ENCODE results near the gene TAS1R2.

Gene TAS1R2

GRCh38 chr1:18861082-18861481, 1.6 kb upstream of the TAS1R2 start:
- Histone ChIP-seq H3K4me2 (ENCODE audit: low read length) (no peak overlapping the region), H3K9me3 (ENCODE audit: control insufficient read depth, low read length) (no peaks in the 10 kb centered on the region), H3K4me3 (ENCODE audit: low read depth, low read length) (no peak overlapping the region), H3K79me2 (no peaks in the 10 kb centered on the region), H3K9ac (no peak overlapping the region), H3K36me3 (ENCODE audit: control insufficient read depth, insufficient read depth, low read length) (no peaks in the 10 kb centered on the region), H3K4me1 (no peaks in the 10 kb centered on the region), H3K27ac (no peak overlapping the region), H3K27me3 (ENCODE audit: control insufficient read depth, insufficient read depth, low read length) (no peaks in the 10 kb centered on the region), H2AFZ (no peak overlapping the region)
- no peak for TF ChIP-seq CTCF (IDR thresholded peaks at IDR 0.05)

- Histone ChIP-seq H3K27ac (no peak overlapping the region), H3K9me3 (ENCODE audit: control insufficient read depth, low read length) (no peaks in the 10 kb centered on the region), H2AFZ (no peak overlapping the region), H3K9ac (no peak overlapping the region), H3K79me2 (no peaks in the 10 kb centered on the region), H3K4me1 (no peaks in the 10 kb centered on the region), H3K4me2 (ENCODE audit: low read length) (no peak overlapping the region), H3K27me3 (ENCODE audit: control insufficient read depth, insufficient read depth, low read length) (no peaks in the 10 kb centered on the region), H3K36me3 (ENCODE audit: control insufficient read depth, insufficient read depth, low read length) (no peaks in the 10 kb centered on the region), H3K4me3 (ENCODE audit: low read depth, low read length) (no peak overlapping the region)
- no peak for TF ChIP-seq CTCF (IDR thresholded peaks at IDR 0.05)
These were observed 1.3 kb downstream of the TAS1R2 start for GRCh38 chr1:18858070-18858688.

GRCh38 chr1:18856435-18856834, 3.0 kb downstream of the TAS1R2 start:
- Histone ChIP-seq H3K9ac (no peak overlapping the region), H3K9me3 (ENCODE audit: control insufficient read depth, low read length) (no peaks in the 10 kb centered on the region), H3K27me3 (ENCODE audit: control insufficient read depth, insufficient read depth, low read length) (peaks cover 5% of the 10 kb centered on the region), H3K4me1 (no peaks in the 10 kb centered on the region), H3K79me2 (no peaks in the 10 kb centered on the region), H3K27ac (no peak overlapping the region), H3K36me3 (ENCODE audit: control insufficient read depth, insufficient read depth, low read length) (no peaks in the 10 kb centered on the region), H3K4me3 (ENCODE audit: low read depth, low read length) (no peak overlapping the region), H3K4me2 (ENCODE audit: low read length) (no peak overlapping the region), H2AFZ (no peak overlapping the region)
- TF ChIP-seq CTCF (IDR thresholded peaks at IDR 0.05), result no peak

GRCh38 chr1:18855573-18855972, 3.9 kb downstream of the TAS1R2 start:
- no peaks in the 10 kb centered on the region for H3K36me3 ChIP-seq (ENCODE audit: control insufficient read depth, insufficient read depth, low read length)
- no peak overlapping the region for H3K9ac ChIP-seq
- H3K4me2 ChIP-seq (ENCODE audit: low read length), result no peak overlapping the region
- no peaks in the 10 kb centered on the region for H3K79me2 ChIP-seq
- no peak overlapping the region for H3K27ac ChIP-seq
- TF ChIP-seq CTCF (IDR thresholded peaks at IDR 0.05), result no peak
- no peak overlapping the region for H3K4me3 ChIP-seq (ENCODE audit: low read depth, low read length)
- peaks cover 5% of the 10 kb centered on the region for H3K27me3 ChIP-seq (ENCODE audit: control insufficient read depth, insufficient read depth, low read length)
- H3K9me3 ChIP-seq (ENCODE audit: control insufficient read depth, low read length), result no peaks in the 10 kb centered on the region
- H3K4me1 ChIP-seq, result no peaks in the 10 kb centered on the region
- no peak overlapping the region for H2AFZ ChIP-seq

GRCh38 chr1:18854331-18855025, 5.0 kb downstream of the TAS1R2 start:
- H2AFZ ChIP-seq, result no peak overlapping the region
- H3K9me3 ChIP-seq (ENCODE audit: control insufficient read depth, low read length), result no peaks in the 10 kb centered on the region
- H3K36me3 ChIP-seq (ENCODE audit: control insufficient read depth, insufficient read depth, low read length), result no peaks in the 10 kb centered on the region
- TF ChIP-seq CTCF (IDR thresholded peaks at IDR 0.05), result no peak
- H3K4me3 ChIP-seq (ENCODE audit: low read depth, low read length), result no peak overlapping the region
- H3K79me2 ChIP-seq, result no peaks in the 10 kb centered on the region
- H3K27me3 ChIP-seq (ENCODE audit: control insufficient read depth, insufficient read depth, low read length), result peaks cover 5% of the 10 kb centered on the region
- H3K4me1 ChIP-seq, result no peaks in the 10 kb centered on the region
- H3K27ac ChIP-seq, result no peak overlapping the region
- H3K4me2 ChIP-seq (ENCODE audit: low read length), result no peak overlapping the region
- H3K9ac ChIP-seq, result no peak overlapping the region

All from parathyroid adenoma (tissue), 2 donors.